ENCODE data around the gene TXNRD2.

TXNRD2 gene

GRCh38 chr22:19874307-19875060 lies 67.1 kb downstream of the TXNRD2 start:
- H3K4me1 ChIP-seq (ENCODE audit: control insufficient read depth, insufficient read depth, low read length, unreplicated experiment), result peaks cover 39% of the 10 kb centered on the region
- H3K36me3 ChIP-seq (ENCODE audit: insufficient read depth, low read length), result no peaks in the 10 kb centered on the region
- no peaks in the 10 kb centered on the region for H3K79me2 ChIP-seq (ENCODE audit: control insufficient read depth, insufficient read depth, low read length, unreplicated experiment)
- no peak overlapping the region for H2AFZ ChIP-seq (ENCODE audit: low read length, unreplicated experiment)
- no peaks in the 10 kb centered on the region for H3K27me3 ChIP-seq (ENCODE audit: insufficient read depth, low read length)
- no peak overlapping the region for H3K4me3 ChIP-seq (ENCODE audit: low read depth, low read length)
- no peak overlapping the region for H3K27ac ChIP-seq (ENCODE audit: low read depth, low read length)

GRCh38 chr22:19873960-19874306 lies 67.7 kb downstream of the TXNRD2 start:
- H3K27ac ChIP-seq (ENCODE audit: low read depth, low read length), result no peak overlapping the region
- H2AFZ ChIP-seq (ENCODE audit: low read length, unreplicated experiment), result no peak overlapping the region
- H3K79me2 ChIP-seq (ENCODE audit: control insufficient read depth, insufficient read depth, low read length, unreplicated experiment), result no peaks in the 10 kb centered on the region
- no peak overlapping the region for H3K4me3 ChIP-seq (ENCODE audit: low read depth, low read length)
- no peaks in the 10 kb centered on the region for H3K27me3 ChIP-seq (ENCODE audit: insufficient read depth, low read length)
- H3K36me3 ChIP-seq (ENCODE audit: insufficient read depth, low read length), result no peaks in the 10 kb centered on the region
- peaks cover 34% of the 10 kb centered on the region for H3K4me1 ChIP-seq (ENCODE audit: control insufficient read depth, insufficient read depth, low read length, unreplicated experiment)

DNA sequence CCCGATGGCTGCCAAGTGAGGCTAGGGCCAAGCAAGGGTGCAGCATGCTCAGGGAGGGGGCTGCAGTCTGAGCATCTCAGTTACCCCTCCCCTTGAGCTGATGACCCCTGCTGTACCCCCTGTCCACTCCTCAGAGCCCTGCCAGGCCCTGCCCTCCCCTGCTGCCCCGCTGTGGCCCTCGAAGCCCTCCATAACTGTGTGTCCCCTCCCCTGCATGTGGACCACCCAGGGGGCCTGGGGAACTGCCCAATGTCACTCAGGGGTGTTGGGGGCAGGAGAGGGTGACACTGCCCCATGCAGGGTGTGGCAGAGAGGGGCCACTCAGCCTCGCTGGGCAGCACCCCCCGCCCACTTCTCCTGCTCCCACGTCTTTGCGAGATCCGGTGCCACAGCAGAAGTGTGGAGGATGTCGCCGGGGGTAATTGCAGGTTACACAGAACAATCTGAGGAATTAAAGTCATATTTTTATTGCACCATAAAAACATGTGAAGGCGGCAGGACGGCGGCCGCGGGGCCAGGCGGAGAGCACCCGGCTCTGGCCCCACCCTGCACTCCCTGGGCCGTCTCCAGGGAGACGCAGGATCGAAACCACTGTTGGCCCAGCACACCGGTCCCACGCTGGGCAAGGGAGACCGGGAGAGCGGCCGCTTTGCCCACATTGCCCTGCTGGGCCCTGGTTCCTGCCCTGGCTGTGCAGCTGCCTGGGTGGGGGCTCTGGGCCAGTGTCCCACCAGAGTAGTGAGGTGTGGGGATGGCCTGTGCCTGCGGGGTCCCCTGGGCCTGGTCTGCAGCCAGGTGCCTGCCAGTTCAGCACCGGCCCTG lies 68.3 kb downstream of the TXNRD2 start:
- Histone ChIP-seq H3K27ac (ENCODE audit: low read depth, low read length) (no peak overlapping the region), H3K27me3 (ENCODE audit: insufficient read depth, low read length) (no peaks in the 10 kb centered on the region), H2AFZ (ENCODE audit: low read length, unreplicated experiment) (no peak overlapping the region), H3K4me3 (ENCODE audit: low read depth, low read length) (no peak overlapping the region), H3K79me2 (ENCODE audit: control insufficient read depth, insufficient read depth, low read length, unreplicated experiment) (no peaks in the 10 kb centered on the region), H3K36me3 (ENCODE audit: insufficient read depth, low read length) (no peaks in the 10 kb centered on the region), H3K4me1 (ENCODE audit: control insufficient read depth, insufficient read depth, low read length, unreplicated experiment) (peaks cover 28% of the 10 kb centered on the region)

- H3K4me1 ChIP-seq (ENCODE audit: control insufficient read depth, insufficient read depth, low read length, unreplicated experiment), result peaks cover 22% of the 10 kb centered on the region
- H2AFZ ChIP-seq (ENCODE audit: low read length, unreplicated experiment), result no peak overlapping the region
- H3K79me2 ChIP-seq (ENCODE audit: control insufficient read depth, insufficient read depth, low read length, unreplicated experiment), result no peaks in the 10 kb centered on the region
- no peak overlapping the region for H3K27ac ChIP-seq (ENCODE audit: low read depth, low read length)
- H3K4me3 ChIP-seq (ENCODE audit: low read depth, low read length), result no peak overlapping the region
- H3K36me3 ChIP-seq (ENCODE audit: insufficient read depth, low read length), result no peaks in the 10 kb centered on the region
- H3K27me3 ChIP-seq (ENCODE audit: insufficient read depth, low read length), result no peaks in the 10 kb centered on the region
These were observed 68.9 kb downstream of the TXNRD2 start for GRCh38 chr22:19872779-19873137.

GRCh38 chr22:19871845-19872778 lies 69.5 kb downstream of the TXNRD2 start:
- no peaks in the 10 kb centered on the region for H3K27me3 ChIP-seq (ENCODE audit: insufficient read depth, low read length)
- no peaks in the 10 kb centered on the region for H3K36me3 ChIP-seq (ENCODE audit: insufficient read depth, low read length)
- H3K4me3 ChIP-seq (ENCODE audit: low read depth, low read length), result no peak overlapping the region
- no peaks in the 10 kb centered on the region for H3K79me2 ChIP-seq (ENCODE audit: control insufficient read depth, insufficient read depth, low read length, unreplicated experiment)
- H3K27ac ChIP-seq (ENCODE audit: low read depth, low read length), result no peak overlapping the region
- peaks cover 17% of the 10 kb centered on the region for H3K4me1 ChIP-seq (ENCODE audit: control insufficient read depth, insufficient read depth, low read length, unreplicated experiment)
- H2AFZ ChIP-seq (ENCODE audit: low read length, unreplicated experiment), result no peak overlapping the region

DNA sequence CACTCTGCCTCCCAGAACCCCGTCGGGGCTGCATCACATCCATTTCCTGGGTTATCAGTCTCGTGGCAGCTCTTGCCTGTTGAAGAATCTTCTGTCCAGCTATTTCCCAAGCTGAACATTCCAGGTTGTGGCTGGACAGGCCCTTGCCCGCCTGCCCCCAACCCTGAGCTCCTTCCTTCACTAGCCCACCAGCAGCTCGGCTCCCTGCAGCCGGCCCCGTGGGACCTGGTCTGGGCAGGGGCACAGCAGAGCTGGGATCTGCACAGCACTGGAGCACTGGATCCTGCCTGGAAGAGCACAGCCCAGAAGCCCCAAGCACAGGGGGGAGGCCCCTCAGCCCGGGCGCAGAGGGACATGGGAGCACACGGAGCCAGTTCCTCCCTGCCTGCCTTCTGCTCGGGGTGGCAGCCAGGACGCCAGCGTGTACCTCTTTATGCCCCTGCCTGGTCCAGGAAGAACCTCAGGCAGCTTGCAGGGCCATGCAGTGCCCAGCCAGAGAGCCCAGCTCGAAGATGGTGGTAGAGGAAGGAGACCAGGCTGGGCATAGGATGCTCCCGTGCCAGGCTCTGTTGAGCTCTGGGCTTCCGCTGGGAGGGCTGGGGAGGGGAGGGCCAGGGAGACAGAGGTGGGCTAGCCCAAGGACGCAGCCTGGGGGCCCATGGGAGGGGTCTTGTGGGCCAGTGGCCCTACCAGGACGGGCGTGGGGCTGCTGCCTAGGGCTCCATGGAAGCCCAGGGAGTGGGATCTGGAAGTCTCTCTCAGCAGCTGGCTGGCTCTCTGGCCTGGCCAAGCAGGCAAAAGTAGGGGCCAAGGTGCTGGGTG lies 70.4 kb downstream of the TXNRD2 start:
- Histone ChIP-seq H3K36me3 (ENCODE audit: insufficient read depth, low read length) (no peaks in the 10 kb centered on the region), H3K27ac (ENCODE audit: low read depth, low read length) (no peak overlapping the region), H3K79me2 (ENCODE audit: control insufficient read depth, insufficient read depth, low read length, unreplicated experiment) (no peaks in the 10 kb centered on the region)

DNA sequence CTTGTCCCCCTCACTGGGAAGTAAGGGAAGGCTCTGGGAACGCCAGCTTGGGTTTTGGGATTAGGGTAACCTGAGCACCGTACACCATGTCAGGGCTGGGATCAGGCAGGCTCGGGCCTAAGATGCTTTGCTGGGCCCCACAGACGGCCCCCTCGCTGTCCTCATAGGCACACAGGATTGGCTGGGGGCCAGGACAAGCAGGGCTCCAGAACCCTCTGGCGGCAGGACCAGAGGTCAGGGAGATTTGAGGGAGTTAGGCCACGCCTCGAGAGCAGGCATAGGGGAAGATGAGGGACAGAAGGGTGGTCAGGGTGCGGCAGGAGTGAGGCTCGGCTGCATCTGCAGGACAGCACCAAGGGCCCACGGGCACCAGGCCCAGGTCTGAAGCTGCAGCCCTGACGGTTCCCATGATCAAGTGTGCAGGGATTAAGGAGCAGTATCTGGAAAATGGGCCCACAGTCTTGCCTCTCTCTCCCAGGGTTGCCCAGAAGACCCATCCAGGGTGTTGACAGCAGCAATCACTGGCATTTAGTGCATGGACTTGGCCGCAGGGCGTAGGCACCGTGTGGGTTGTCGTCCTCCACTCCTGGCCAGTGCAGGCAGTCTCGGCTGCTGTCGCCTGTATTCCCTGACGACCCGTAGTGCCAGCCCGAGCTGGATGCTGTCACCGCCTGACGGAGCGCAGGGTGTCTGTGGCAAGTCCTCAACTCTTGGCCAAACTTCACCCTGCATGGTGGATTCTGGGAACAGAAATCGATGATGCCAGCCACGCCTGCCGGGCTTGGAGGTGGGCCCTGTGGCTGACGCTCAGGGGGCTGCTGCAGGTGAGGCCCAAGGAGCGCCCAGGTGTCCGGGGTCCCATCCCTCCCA lies 71.2 kb downstream of the TXNRD2 start:
- Histone ChIP-seq H3K4me3 (ENCODE audit: low read depth, low read length) (no peak overlapping the region), H3K27ac (ENCODE audit: low read depth, low read length) (no peak overlapping the region), H3K36me3 (ENCODE audit: insufficient read depth, low read length) (no peaks in the 10 kb centered on the region), H3K4me1 (ENCODE audit: control insufficient read depth, insufficient read depth, low read length, unreplicated experiment) (peaks cover 2% of the 10 kb centered on the region), H3K79me2 (ENCODE audit: control insufficient read depth, insufficient read depth, low read length, unreplicated experiment) (no peaks in the 10 kb centered on the region), H3K27me3 (ENCODE audit: insufficient read depth, low read length) (no peaks in the 10 kb centered on the region), H2AFZ (ENCODE audit: low read length, unreplicated experiment) (no peak overlapping the region)

More for the DNA sequence above, 70.4 kb downstream of the TXNRD2 start:
- H3K27me3 ChIP-seq (ENCODE audit: insufficient read depth, low read length), result no peaks in the 10 kb centered on the region
- H3K4me3 ChIP-seq (ENCODE audit: low read depth, low read length), result no peak overlapping the region
- peaks cover 11% of the 10 kb centered on the region for H3K4me1 ChIP-seq (ENCODE audit: control insufficient read depth, insufficient read depth, low read length, unreplicated experiment)
- no peak overlapping the region for H2AFZ ChIP-seq (ENCODE audit: low read length, unreplicated experiment)

DNA sequence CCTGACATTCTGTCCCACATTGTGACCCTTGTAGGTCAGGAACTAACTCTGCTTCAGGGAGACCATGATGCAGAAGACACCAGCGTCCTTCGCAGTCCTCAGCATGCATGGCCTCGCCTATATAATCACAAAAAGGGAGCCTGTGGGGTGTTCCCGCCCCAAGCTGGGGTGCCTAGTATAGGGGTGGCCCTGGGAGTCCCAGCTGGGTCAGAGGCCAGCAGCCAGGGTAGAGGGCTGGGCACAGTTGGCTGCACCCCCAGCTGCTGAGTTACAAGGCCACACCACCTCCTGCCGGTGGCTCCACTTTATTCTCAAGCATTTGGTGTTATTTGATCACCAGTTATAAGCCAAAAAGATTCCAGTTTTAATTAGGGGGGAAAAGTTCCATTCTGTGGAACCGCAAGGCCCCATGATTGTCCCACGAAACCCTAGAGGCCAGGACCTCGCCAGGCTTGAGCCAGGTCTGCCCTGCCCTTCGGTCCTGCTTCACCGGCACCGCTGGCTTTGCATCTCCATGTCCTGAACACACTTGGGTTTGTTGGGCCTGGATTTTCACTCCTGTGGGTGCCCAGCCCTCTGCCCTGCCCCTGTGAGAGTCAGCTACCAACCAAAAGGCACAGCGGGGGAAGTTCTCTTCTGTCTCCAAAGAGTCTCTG lies 72.0 kb downstream of the TXNRD2 start:
- Histone ChIP-seq H3K4me1 (ENCODE audit: control insufficient read depth, insufficient read depth, low read length, unreplicated experiment) (no peaks in the 10 kb centered on the region), H3K27ac (ENCODE audit: low read depth, low read length) (no peak overlapping the region), H2AFZ (ENCODE audit: low read length, unreplicated experiment) (no peak overlapping the region)

DNA sequence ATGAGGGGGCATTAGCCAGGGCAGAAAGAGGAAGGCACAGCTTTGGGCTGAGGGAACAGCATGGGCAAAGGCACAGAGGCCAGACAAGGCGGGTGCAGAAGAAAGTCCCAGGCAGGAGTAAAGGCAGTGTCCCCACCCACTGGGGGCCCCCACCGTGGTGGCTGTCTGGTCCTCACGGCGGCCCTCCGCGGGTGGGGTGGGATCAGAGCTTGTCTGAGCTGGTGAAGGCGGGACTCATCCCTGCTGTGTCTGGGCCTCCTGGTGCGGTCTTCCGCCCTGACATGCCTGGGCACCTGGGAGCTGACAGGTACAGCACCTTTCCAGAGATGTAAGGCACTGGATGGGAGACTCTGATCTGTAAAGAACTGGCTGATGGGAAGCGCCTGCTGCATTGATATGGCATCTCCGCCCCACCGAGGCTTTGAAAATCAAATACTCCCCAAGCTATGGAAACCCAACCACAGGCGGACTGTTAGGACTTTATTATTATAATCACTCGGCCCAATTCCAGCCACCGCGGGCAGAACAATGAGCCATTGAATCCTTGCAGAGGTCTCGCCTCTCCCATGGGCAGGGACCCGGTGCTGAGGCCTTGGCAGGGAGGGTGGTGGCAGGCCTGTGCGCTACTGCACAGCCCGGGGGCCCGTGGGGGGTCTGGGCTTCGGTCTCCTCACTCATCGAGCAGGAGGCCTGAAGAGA lies 72.7 kb downstream of the TXNRD2 start:
- Histone ChIP-seq H2AFZ (ENCODE audit: low read length, unreplicated experiment) (no peak overlapping the region), H3K4me3 (ENCODE audit: low read depth, low read length) (no peak overlapping the region), H3K36me3 (ENCODE audit: insufficient read depth, low read length) (no peaks in the 10 kb centered on the region), H3K27me3 (ENCODE audit: insufficient read depth, low read length) (no peaks in the 10 kb centered on the region), H3K27ac (ENCODE audit: low read depth, low read length) (no peak overlapping the region), H3K79me2 (ENCODE audit: control insufficient read depth, insufficient read depth, low read length, unreplicated experiment) (no peaks in the 10 kb centered on the region), H3K4me1 (ENCODE audit: control insufficient read depth, insufficient read depth, low read length, unreplicated experiment) (no peaks in the 10 kb centered on the region)

More for the DNA sequence above, 72.0 kb downstream of the TXNRD2 start:
- H3K36me3 ChIP-seq (ENCODE audit: insufficient read depth, low read length), result no peaks in the 10 kb centered on the region
- no peaks in the 10 kb centered on the region for H3K79me2 ChIP-seq (ENCODE audit: control insufficient read depth, insufficient read depth, low read length, unreplicated experiment)
- no peak overlapping the region for H3K4me3 ChIP-seq (ENCODE audit: low read depth, low read length)
- H3K27me3 ChIP-seq (ENCODE audit: insufficient read depth, low read length), result no peaks in the 10 kb centered on the region
